T-helper 2 cell treated with Interferon-gamma antibody and Interleukin-4, amounts not matched to agents 100 ng/mL and 5 ng/mL, for 36 hours (primary cell): ENCODE data around the gene NR1D1. TPM values are rescaled to one million over a fixed set of nuclear protein-coding genes. Genes with fewer than 3 reads are reported as not detected.

Source experiments
- intact Hi-C: fragments of 100-400 bp; cut with micrococcal nuclease; formaldehyde crosslinking; loops from one replicate; pipeline ENCODE4 v1.15.1; 2023
- total RNA-seq: library from RNA; stranded (reverse); gene quantifications from 2 replicates; pipeline ENCODE4 v1.2.3, GENCODE V29; 2022

The NR1D1 gene
- total RNA-seq, 1 donor from 2014 or later = 3.9 TPM

DNA sequence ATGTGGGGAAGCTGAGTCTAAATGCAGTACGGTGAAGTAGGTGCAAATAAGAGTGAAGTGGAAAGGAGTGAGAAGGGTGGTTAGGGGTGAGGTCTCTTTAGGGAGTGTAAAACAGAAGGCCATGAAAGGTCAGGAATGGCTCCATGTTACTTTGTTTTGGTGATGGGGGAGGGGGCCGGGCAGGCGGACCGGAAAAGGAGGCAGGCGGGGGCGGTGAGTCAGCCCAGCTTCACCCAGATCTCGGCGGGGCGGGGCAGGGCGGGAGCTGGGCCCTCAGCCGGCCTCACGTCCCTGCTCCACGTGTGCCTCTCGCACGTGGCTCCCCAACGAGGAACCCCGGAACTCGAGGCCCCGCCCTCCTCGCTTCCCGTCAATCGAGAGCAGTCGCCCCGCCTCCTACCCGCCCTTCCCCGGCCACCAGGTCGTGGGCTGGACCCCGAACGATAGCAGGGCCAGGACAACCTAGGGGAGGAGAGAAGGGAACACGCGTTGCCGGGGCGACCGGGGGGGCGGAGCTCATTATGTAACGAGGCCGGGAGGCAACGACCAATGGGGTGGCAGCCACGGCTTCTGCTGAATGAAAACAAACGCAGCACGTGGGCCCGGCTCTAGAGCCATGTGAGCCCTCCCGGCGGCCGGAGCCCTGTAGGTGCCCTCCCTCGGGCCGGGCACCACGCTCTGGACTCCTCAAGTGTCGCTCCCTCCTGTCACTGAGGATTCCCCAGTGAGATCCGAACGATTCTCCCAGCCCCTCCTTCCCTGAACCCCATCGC, 1.4 kb downstream of the NR1D1 start:
- intact Hi-C loops = loop anchor here (2.0 to 5.0 kb wide), 2 partner anchors 37 to 172 kb away; partner anchors contain the start of genes LRRC3C, ORMDL3 and THRA

DNA sequence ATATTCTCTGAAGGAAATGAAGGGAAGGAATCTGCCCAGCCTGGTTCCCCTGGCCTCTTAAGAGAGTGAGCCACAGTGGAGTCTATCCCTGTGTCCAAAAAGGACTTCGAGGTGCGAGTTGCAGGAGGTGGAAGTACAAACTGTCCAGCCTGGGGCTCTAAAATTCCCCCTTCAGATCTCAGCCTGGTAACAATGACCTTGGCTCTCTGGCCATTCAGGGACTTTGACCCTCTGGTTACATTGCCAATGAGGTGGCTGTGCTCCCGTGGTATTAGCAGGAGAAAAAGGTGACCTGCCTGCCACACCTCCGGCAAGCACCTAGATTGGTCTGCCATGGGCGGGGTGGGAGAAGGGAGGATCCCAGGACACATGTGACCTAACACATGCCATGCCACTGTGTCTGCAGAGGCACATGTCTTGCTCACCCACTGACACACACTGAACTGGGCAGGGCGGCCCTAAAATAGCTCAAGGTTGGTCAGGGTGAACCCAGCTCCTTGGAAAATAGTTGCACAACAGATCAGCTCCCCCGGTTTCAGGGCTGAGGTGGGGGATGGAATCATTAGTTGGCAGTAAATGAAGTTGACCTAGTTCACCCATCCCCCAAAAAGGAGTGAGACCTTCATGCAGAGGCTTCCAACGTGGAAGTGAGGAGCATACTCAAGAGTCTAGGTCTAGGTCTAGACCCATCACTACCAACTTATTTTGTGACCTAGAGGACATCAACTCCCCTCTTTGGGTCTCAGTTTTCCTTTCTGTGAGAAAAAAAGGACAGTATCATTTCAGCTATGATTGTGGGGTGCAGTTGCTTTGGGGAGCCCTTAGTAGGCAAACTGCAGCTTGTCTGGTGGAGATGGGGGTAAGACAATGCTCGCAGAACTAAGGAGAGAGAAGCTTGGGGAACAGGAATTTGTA, 2.2 kb downstream of the NR1D1 start:
- intact Hi-C loops = loop anchor here (2.0 to 5.0 kb wide), 3 partner anchors 23 to 171 kb away; partner anchors contain the start of genes LRRC3C, ORMDL3 and THRA

DNA sequence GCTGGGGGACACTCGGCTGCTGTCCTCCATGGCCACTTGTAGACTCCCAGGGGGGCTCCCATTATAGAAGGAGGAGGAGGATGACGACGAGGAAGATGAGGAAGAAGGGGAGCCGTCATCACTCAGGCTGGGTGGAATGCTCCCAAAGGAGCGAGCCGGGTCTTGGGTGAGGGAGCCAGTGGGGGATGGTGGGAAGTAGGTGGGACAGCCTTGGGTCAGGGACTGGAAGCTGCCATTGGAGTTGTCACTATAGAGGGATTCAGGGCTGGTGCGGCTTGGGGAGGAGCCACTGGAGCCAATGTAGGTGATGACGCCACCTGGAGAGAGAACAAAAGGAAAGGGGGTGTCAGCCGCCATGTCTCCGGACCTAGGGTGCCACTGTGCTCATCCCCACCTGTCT, 3.3 kb downstream of the NR1D1 start:
- intact Hi-C loops = loop anchor here (2.0 to 5.0 kb wide), 2 partner anchors 22 to 35 kb away; partner anchors contain the start of gene THRA

DNA sequence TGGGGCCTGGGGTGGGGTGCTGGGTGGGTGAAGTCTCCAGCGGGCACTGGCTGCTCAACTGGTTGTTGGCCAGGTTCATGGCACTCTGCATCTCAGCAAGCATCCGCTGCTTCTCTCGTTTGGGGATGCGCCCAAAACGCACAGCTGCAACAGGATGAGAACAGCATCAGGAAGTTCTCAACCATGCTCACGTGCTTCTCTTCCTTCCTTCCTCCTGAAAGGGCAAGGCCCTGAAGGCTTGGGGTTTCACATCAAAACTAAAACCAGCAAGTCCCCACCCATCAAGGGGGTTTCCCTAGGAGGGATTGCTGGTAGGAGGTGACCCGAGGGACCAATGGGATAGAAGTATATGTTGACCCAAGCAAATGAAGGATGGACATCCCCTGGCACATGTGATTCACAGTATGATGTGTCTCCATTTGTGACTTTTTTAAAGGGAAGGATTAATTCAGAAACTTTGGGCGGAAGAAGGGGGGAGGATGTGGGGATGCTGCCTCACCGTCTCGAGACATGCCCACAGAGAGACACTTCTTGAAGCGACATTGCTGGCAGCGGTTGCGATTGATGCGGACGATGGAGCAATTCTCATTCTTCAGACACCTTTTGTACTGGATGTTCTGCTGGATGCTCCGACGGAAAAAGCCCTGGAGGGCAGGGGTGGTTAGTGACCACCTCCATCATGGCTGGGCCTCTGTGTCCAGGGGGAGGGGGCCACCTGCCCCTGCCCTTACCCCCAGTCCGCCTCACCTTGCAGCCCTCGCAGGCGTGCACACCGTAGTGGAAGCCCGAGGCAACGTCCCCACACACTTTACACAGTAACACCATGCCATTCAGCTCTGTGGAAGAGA, 4.2 kb downstream of the NR1D1 start:
- intact Hi-C loops = loop anchor here (1.0 to 5.0 kb wide), 6 partner anchors 12 to 44 kb away; partner anchors contain the start of genes CASC3 and THRA

DNA sequence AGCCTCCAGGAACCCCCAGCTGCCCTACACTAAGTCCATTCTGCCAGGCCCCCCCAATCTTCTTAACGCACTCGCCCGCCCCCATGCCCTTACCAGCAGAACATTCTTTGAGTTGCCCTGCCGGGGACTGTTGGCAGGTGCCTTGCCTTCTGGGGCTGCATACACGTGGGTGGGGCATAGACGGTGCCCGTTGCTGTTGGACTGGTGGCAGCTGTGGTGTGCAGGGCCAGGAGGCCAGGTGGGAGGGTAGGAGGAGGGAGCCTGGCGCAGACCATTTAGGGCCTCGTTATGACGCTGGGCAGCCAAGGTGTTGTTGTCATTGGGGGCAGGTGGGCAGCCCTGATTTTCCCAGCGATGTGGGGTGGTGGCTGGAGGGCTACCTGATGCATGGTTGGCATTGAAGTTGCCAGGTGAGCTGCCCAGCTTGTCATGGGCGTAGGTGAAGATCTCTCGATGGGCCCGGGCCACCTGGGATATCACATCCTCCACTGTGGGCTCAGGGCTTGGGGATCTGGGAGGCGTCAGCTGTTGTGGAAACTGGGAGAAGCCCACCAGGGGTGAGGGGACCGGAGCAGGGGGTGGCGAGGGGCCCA, 4.9 kb downstream of the NR1D1 start:
- intact Hi-C loops = loop anchor here (5.0 kb wide), 1 partner anchor 33 kb away; the partner anchor contains the start of gene THRA

DNA sequence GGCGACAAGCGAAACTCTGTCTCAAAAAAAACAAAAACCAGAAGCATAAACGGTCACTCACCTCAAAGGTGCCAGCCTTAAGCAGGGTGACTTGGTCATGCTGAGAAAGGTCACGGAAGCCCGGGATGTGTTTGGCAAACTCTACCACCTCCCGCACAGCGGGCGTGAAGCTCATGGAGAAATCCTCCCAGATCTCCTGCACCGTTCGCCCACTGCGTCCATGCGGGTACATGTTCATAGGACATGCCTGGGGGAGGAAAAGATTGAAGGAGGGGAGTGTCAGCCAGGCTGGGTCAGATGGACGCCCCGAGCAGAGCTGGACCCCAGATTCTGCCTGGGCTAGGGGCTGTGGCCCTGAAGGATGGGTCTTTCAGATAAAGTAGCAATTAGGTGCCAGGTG, 5.5 kb downstream of the NR1D1 start:
- intact Hi-C loops = loop anchor here (5.0 kb wide), 1 partner anchor 33 kb away; the partner anchor contains the start of gene THRA

DNA sequence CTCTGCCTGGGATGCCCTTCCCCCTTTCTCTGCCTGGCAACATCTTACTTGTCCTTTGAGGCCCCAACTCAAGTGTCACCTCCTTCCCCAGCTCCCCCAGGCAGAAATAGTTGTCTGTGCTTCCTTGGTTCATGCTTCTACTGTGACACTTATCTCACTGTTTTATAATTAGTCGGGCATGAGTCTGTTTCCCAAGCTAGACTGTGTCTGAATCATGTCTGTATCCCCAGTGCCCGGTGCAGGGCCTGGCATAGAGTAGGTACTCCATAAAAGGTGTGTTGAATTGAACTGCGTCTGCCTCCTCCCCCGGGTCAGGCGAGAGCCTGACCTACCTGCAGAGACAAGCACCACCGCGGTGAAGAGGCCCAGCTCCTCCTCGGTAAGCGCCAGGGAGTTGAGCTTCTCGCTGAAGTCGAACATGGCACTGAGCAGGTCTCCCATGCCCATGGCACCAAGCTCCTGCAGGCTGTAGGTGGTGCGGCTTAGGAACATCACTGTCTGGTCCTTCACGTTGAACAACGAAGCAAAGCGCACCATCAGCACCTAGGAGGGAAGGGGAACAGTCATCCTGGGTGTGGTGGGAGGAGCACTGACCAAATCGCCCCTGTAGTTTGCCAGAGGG, 6.7 kb downstream of the NR1D1 start:
- intact Hi-C loops = no loop called here

DNA sequence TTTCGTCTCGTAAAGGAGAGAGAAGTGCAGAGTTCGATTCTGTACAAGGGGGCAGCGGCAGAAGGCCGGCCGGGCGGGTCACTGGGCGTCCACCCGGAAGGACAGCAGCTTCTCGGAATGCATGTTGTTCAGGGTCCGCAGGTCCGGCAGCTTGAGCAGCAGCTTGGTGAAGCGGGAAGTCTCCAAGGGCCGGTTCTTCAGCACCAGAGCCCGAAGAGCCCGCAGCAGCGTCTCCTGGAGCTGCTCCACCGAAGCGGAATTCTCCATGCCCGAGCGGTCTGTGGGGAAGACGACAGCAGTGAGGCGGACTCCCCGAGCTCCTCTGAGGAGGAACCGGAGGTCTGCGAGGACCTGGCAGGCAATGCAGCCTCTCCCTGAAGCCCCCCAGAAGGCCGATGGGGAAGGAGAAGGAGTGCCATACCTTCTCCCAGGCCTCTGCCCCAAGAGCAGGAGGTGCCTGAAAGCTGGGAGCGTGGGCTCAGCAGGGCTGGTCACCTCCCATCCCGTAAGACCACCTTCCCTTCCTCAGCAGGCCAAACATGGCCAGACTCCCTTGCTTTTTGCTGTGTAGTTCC, 7.3 kb downstream of the NR1D1 start:
- intact Hi-C loops = no loop called here

DNA sequence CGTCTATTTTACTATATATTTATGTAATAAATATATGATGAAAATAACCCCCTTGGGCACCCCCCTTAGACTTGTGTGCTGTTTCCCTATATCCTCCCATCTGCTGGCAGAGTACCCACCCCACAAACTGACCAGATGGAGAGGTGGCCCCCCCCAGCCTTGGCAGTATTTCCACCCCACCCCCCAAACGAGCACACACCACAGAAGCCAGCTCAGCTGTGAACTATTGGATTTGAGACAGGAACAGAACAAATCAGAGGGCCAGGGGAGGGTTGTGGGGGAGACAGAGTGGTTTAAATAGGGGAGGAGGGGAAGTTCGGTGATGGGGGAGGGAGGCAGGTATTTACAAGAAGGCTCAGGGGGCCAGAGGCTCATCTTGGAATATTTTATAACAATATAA, 7.8 kb downstream of the NR1D1 start:
- intact Hi-C loops = no loop called here

DNA sequence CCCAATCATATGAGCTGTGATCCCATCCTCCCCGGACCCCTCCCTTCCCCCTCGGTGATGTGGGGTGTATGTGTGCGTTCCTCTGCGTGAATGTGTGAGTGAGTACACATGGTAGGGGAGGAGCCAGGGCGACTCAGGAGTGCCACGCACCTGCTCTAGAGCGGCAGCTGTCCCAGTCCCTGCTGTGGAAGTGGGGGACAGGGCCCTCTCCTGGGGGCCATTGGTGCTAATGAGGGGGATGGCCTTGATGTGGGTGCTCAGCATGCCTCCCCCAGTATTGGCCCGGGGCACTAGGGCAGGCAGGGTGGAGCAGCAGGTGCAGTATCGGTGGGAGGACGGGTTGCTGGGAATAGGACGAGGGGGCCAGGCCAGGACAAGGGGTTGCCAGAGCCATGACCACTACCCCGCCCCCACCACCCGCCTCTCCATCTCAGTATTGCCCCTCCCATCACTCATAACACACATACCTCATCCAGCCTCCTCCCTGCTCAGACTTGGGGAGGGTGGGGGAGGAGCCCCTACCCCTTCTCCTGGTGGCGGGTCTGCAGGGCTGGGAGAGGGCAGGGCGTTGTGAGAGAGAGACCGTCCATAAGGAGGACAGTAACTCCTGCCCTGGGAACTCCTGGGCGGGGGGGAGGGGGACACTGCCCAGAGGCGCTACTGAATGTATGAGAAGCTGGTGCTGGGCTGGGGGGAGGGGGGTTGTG, 8.5 kb downstream of the NR1D1 start:
- intact Hi-C loops = no loop called here

DNA sequence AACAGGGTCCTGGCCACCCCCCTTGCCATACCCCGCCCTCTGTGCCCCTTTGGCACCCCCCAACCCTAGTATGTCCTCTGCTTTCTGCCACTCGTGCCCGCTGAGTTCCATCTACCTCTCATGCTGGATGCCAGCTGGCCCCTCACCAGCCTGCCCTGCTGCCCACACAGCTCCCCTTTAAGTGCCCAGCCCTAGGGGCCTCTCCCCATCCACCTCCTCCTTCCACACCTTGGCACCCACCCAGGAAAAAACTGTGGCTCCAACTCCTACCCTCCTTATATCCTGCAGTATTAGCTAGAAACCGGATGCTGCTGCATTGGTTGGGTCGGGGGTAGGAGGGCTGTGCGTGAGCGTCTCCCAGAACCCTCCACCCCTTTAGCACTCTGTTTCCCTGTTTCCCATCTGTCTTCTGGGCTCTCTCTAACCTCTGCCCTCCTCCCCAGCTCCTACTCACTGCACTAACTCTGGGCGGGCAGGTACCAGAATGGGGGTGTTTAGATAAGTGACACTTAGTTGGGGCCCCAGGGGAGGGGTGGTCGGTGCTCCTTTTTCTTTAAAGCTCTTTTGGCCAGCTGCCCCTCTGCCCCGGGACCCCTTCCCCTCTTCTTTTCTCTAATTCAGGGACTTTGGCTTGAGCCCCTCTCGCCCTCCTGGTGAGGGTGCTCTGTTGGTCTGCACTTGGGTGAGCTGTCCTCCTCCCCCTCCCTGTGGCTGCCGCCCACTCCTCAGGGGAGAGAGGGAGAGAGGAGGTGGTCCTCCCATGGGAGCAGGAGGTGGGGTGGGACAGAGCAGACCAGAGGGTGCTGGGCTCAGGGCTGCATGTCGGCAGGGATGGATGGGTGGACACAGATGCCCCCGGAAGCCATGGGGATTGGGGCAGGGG, 9.9 kb downstream of the NR1D1 start:
- intact Hi-C loops = no loop called here

DNA sequence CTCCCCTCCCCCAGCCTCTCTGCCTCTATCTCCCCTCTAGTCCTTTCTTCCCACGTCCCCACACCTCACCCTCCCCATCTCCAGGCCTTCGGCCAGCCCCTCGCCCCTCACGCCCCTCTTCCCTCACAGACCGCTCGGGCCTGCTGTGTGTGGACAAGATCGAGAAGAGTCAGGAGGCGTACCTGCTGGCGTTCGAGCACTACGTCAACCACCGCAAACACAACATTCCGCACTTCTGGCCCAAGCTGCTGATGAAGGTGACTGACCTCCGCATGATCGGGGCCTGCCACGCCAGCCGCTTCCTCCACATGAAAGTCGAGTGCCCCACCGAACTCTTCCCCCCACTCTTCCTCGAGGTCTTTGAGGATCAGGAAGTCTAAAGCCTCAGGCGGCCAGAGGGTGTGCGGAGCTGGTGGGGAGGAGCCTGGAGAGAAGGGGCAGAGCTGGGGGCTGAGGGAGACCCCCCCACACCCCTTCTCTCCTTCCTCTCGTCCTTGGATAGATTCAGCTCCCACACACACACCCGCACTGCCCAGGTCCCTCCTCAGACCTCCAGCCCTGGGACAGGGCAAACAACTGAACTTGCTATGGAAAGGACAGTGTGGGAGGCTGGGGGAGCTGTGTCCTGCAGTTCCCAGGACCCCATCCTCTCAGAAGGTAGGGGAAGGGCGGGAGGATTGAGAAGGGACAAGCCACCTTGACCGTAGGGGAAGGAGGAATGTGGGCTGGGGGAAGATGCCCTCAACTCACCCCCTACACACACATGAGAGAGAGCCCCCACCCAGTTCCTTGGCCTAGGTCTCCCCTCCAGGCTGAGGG, 11.1 kb downstream of the NR1D1 start:
- intact Hi-C loops = no loop called here

DNA sequence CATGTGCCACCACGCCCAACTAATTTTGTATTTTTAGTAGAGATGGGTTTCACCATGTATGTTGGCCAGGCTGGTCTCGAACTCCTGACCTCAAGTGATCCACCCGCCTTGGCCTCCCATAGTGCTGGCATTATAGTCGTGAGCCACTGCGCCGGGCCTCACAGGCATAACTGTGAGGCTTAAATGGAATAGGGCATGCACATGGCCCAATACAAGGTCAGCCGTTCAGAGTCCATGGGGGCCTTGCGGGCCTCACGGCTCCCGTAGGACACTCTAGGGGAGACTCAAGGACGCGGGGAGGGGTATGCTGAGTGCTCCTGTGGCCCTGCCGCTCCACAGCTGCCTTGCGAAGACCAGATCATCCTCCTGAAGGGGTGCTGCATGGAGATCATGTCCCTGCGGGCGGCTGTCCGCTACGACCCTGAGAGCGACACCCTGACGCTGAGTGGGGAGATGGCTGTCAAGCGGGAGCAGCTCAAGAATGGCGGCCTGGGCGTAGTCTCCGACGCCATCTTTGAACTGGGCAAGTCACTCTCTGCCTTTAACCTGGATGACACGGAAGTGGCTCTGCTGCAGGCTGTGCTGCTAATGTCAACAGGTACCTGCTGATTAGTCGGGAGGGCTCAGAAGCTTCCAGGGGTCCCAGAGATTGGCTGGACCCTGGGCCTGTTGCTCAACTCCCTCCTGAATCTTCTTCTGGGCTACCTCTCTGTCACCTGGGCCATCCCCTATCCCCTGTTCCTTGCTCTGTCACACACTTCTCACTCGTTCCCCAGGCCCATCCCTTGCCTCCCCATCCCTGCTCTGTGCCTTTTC, 12.3 kb downstream of the NR1D1 start:
- intact Hi-C loops = no loop called here

DNA sequence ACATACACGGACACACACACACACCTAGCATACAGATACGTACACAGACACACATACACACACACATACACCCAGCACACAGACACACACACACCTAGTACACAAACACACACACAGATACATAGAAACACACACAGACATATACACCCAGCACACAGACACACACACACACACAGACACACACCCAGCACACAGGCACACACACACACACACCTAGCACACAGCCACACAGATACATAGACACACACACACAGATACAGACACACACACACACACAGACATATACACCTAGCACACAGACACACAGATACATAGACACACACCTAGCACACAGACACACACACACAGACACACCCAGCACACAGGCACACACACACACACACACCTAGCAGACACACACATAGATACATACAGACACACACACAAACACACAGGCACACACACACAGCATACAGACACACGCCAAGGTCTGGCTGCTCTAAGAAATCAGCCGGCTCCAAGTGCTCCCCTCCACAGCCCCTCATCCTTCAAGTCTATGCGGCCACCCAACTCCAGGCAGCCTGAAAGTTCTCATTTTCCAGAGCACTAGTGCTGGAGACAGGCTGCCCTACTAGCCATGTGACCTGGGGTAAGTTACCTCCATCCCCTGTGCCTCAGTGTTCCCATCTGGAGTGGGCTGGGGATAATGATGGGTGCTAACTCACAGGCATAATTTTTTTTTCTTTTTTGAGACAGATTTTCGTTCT, 13.2 kb downstream of the NR1D1 start:
- intact Hi-C loops = no loop called here

DNA sequence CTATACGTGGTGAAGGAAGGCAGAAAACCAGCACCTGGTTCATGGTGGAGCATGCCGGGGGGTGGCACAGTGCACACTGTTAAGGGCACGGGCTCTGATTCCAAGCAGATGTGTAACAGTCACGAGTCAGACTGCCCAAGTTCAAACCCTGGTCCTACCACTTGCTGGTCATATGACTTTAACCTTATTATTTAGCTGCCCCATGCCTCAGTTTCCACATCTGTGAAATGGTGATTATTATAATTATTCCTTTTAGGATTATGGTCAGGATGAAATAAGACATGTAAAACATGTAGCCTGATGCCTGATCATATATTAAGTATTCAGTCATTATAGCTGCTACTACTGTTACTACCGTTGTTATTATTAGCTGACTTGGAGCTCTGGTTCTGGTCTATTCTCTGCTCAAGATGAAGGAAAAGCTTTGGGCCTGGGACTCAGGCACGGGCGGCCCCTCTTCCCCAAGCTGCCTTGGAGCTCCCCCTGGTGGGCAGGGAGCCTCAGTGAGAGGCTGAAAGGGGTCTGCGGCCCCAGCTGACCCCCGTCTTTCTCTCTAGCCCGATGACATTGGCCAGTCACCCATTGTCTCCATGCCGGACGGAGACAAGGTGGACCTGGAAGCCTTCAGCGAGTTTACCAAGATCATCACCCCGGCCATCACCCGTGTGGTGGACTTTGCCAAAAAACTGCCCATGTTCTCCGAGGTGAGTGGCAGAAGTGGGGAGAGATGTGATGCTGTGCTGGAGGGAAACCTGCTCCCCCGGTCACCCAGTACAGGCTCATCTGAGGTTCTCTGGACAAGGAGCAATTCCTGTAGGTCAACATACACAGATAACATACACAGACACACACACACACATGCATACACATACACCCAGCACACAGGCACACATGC, 14.0 kb downstream of the NR1D1 start:
- intact Hi-C loops = no loop called here
